Ovary (tissue), 9 donors: ENCODE measurements around the gene GIMAP2. TPM values are rescaled to one million over a fixed set of nuclear protein-coding genes. Genes with fewer than 3 reads are reported as not detected.

Experiments
- DNase-seq, 5 donors: peaks; one replicate each; pipeline ENCODE4 v3.0.0-alpha.2; 2019 to 2020
- H3K27ac ChIP-seq, 2 donors: fragments of 200-600 bp; one replicate each; pipeline versions ENCODE4 v1.5.1 to v1.8.0; 2019 to 2022
- H3K27me3 ChIP-seq: fragments of 200-600 bp; one replicate; pipeline ENCODE4 v1.8.0; 2022
- H3K36me3 ChIP-seq: fragments of 200-600 bp; sonication (generic); one replicate; pipeline ENCODE4 v1.5.1; 2019
- H3K4me1 ChIP-seq: one replicate; pipeline ENCODE4 v1.8.1; 2013; ENCODE audit warnings: mild to moderate bottlenecking, moderate library complexity; ENCODE audit not compliant: insufficient read depth
- H3K4me3 ChIP-seq: fragments of 200-600 bp; sonication (generic); one replicate; pipeline ENCODE4 v1.5.1; 2017
- H3K9me3 ChIP-seq, 2 donors: fragments of 200-600 bp in 1 of 2; sonication (generic) in 1 of 2; one replicate each; pipeline versions ENCODE4 v1.5.1 to v1.8.1; 2013 to 2019; ENCODE audit warnings: mild to moderate bottlenecking in 1 of 2, moderate library complexity in 1 of 2
- EP300 ChIP-seq: sonication (generic); formaldehyde crosslinking; IDR thresholded peaks from one replicate; pipeline ENCODE4 v1.6.1; 2017; ENCODE audit warnings: antibody characterized with exemption
- POLR2A ChIP-seq: fragments of 450-650 bp; IDR thresholded peaks from one replicate; pipeline ENCODE4 v1.6.1; 2017; ENCODE audit warnings: antibody characterized with exemption, mild to moderate bottlenecking, moderate library complexity
- WGBS, 3 donors: extraction: QIAGEN DNeasy Blood & Tissue Kit in 1 of 3; methylation state at CpG; one replicate each; pipeline versions ENCODE4 v1.1.5 to v1.1.7; 2013 to 2017; 5-methylcytosine and 5-hydroxymethylcytosine counted together
- intact Hi-C, 4 donors: fragments of 100-400 bp; cut with DNase I; formaldehyde crosslinking; loops; one replicate each; pipeline versions ENCODE4 v1.11.0 to v1.15.1; 2022 to 2023
- polyA plus RNA-seq, 2 donors: library from polyadenylated mRNA; stranded (reverse); fragments of 200-250 nt in 1 of 2; fragments of 350-450 nt in 1 of 2; fragmentation: Illumina TruSeq in 1 of 2; extraction: RNeasy Lipid Tissue Mini Kit (QIAGEN cat#74804) in 1 of 2; gene quantifications; one replicate each; pipeline ENCODE4 v1.2.3, GENCODE V29; 2013 to 2014
- total RNA-seq, 7 donors: library from RNA; depleted of rRNA in 2 of 7; stranded (reverse); fragments of >200 nt in 2 of 7; fragmentation: NEBNext Ultra II Directional in 3 of 7; extraction: Animal tissue kit (Norgen Biotek cat#: 25700) in 3 of 7; gene quantifications; one replicate each; pipeline versions ENCODE4 v1.1.0 to v1.2.4, GENCODE V29; 2016 to 2023
- TF ChIP-seq, protein P1 (sequence below), 3 donors: fragments of 450-650 bp in 2 of 3; fragments of 200-600 bp in 1 of 3; IDR thresholded peaks; one replicate each; pipeline versions ENCODE4 v1.5.1 to v1.8.0; 2016 to 2022; ENCODE audit warnings: antibody characterized with exemption in 3 of 3, mild to moderate bottlenecking in 1 of 3
- donor health status: DM: no; HTN: no; CAD: no; lungs with moderate emphysema.
- donor health status: DM: no; HTN: no; CAD: no.
- donor health status: Bipolar disorder and iron deficiency.
- donor health status: DM: yes; HTN: yes; CAD: no.
- donor health status: DM: no; HTN: no; CAD: no.
- donor health status: DM: yes; HTN: yes; CAD: no.

The GIMAP2 gene
- total and polyA plus RNA-seq, 9 donors: 6.0 to 19.4 (median 10.5) TPM

DNA sequence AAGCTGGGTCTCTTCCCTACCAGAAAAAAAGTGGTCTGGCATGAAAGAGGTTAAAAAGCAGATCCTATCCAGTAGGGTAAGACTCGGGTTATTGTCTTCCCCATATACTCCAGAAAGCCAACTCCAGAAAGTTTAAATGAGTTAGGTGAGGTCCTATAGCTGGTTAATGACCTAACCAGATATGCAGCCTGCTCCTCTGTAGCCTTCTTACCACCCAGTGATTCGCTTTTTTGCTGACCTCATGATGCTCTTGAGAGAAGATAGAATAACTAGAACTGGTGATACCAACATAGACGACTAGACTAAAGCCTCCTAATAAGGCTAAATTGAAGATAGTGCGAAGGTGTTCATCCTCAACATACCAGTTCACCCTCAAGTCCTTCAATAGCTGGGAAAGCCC is 30.2 kb downstream of the GIMAP2 start:
- Histone ChIP-seq H3K36me3 (no peaks in the 10 kb centered on the region), H3K27ac (no peak overlapping the region), H3K4me3 (no peak overlapping the region), H3K9me3 (no peaks in the 10 kb centered on the region), H3K4me1 (no peaks in the 10 kb centered on the region), H3K27me3 (no peaks in the 10 kb centered on the region)
- no peak for DNase-seq
- intact Hi-C loops: no loop called here
- TF ChIP-seq, protein P1, sequence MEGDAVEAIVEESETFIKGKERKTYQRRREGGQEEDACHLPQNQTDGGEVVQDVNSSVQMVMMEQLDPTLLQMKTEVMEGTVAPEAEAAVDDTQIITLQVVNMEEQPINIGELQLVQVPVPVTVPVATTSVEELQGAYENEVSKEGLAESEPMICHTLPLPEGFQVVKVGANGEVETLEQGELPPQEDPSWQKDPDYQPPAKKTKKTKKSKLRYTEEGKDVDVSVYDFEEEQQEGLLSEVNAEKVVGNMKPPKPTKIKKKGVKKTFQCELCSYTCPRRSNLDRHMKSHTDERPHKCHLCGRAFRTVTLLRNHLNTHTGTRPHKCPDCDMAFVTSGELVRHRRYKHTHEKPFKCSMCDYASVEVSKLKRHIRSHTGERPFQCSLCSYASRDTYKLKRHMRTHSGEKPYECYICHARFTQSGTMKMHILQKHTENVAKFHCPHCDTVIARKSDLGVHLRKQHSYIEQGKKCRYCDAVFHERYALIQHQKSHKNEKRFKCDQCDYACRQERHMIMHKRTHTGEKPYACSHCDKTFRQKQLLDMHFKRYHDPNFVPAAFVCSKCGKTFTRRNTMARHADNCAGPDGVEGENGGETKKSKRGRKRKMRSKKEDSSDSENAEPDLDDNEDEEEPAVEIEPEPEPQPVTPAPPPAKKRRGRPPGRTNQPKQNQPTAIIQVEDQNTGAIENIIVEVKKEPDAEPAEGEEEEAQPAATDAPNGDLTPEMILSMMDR (IDR thresholded peaks at IDR 0.05): no peak
- TF ChIP-seq POLR2A: no peak
- TF ChIP-seq EP300: no peak
- 53 to 58% (median 53%) methylated on average over 4 of the region's 4 CpGs for WGBS, 3 donors

DNA sequence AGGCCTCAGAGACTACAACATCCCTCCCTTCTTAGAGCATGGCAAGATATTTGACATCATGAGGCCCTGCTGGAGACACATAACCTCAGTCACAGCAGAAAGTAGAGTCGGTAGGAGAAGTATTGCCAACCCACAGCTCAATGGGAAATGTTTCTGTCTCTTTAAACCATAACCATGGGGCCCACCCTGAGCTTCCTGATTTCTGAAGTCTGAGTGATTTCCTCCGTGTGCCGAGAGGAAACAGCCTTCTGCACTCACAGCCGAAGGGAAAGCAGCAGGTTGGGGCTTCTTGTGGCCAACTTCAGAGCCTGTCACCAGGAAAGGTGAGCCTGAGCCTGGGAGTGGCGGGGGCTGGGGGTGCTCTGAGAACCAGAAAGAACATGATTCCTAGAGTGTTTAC is 30.9 kb downstream of the GIMAP2 start, which contains the start of gene GIMAP1:
Gene GIMAP1, plus strand, starts transcription at position 246 of the 400 bp plus-strand sequence. CDS start 2,435 bp downstream, outside the sequence.
- no peak within 1 kb of the TSS for H3K27ac ChIP-seq
- no peaks in the 10 kb centered on the region for H3K27me3 ChIP-seq
- H3K9me3 ChIP-seq: no peaks in the 10 kb centered on the region
- intact Hi-C loops: no loop called here
- WGBS, 3 donors: 31 to 39% (median 35%) methylated on average over 5 of the region's 5 CpGs
- no peaks in the 10 kb centered on the region for H3K4me1 ChIP-seq
- no peaks in the 10 kb centered on the region for H3K36me3 ChIP-seq
- no peak for DNase-seq
- no peak for TF ChIP-seq EP300
- peak within 1 kb of the TSS; percentile 13 for H3K4me3 ChIP-seq

DNA sequence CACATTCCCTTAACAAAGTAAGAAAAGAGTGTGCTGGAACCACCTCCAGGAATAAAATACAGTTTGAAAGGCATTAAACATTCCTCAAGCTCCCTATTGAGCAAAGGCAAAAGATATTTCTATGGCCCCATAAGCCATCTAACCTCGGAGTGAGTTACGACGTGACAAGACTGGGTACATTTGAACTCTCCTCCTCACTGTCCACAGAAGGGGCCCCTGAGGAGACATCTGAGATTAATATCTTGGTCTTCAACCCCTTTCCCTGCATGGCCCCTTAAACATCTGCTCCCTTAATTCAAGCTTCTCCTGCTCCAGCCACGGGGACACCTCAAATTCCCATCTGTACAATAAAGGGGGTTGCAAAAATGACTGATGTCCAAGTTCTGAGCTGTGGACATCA is 31.4 kb downstream of the GIMAP2 start:
- no peak for DNase-seq
- H3K36me3 ChIP-seq: no peaks in the 10 kb centered on the region
- 54 to 63% (median 62%) methylated on average over 4 of the region's 4 CpGs for WGBS, 3 donors
- no peaks in the 10 kb centered on the region for H3K27me3 ChIP-seq
- H3K9me3 ChIP-seq: no peaks in the 10 kb centered on the region
- intact Hi-C loops: no loop called here
- no peak overlapping the region for H3K27ac ChIP-seq
- TF ChIP-seq POLR2A (no peak), EP300 (no peak)
- TF ChIP-seq, protein P1 (IDR thresholded peaks at IDR 0.05): no peak
- peak overlapping the region; percentile 13 for H3K4me3 ChIP-seq
- no peaks in the 10 kb centered on the region for H3K4me1 ChIP-seq

DNA sequence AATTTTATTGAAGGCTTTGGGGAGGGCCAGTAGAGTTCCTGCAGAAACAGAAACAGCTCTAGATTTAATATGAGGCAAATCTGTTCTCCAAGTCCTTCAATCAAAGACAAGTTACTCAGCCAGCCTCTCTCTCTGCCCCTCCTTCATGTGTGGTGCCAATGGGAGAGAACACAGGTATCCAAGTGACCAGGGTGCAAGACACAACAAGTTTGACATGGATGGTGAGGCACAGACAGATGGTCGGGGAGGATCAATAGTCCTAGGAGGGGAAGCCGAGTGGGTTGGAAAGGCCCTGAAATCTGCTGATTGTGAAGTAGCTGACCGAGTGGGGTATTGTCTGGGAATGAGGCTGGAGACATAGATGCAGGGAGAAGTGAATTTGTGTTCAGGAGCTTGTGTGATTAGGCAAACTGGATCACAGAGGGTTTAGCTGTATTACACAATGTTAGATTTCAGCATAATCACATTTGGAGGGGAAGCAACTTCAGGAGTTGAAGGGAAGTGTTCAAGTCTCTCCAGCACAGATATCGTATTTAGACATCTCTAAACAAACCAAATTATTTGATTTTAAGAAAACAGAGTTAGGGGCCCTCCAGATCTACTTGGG is 32.4 kb downstream of the GIMAP2 start:
- WGBS, 3 donors: 67 to 79% (median 69%) methylated on average over 4 of the region's 4 CpGs
- intact Hi-C loops: no loop called here
- no peak overlapping the region for H3K27ac ChIP-seq

DNA sequence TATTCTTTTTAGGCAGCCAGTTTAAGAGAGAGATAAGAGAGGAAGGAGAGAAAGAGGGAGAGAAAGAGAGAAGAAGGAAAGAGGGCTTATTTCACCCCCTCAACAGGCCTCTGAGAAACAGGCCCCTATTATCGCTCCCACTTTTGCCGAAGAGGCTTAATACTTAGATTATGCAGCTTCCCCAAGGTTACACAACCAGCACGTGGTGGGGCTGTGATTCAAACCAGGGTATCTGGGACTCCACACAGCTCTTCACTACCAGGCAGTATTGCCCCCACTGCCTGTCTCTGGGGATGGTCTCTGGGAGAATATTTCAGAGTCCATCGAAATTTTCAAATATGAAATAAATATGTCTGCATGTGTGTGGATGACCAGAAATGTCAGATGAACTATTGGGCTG is 33.9 kb downstream of the GIMAP2 start:
- no peak for TF ChIP-seq POLR2A
- no peak for TF ChIP-seq EP300
- TF ChIP-seq, protein P1 (IDR thresholded peaks at IDR 0.05): no peak
- H3K4me1 ChIP-seq: no peaks in the 10 kb centered on the region
- intact Hi-C loops: no loop called here
- no peaks in the 10 kb centered on the region for H3K27me3 ChIP-seq
- no peak overlapping the region for H3K27ac ChIP-seq
- H3K4me3 ChIP-seq: no peak overlapping the region
- H3K36me3 ChIP-seq: no peaks in the 10 kb centered on the region
- H3K9me3 ChIP-seq: no peaks in the 10 kb centered on the region
- WGBS, 3 donors: 60 to 63% (median 63%) methylated on average over 4 of the region's 4 CpGs
- DNase-seq: no peak

More for the DNA sequence above, 32.4 kb downstream of the GIMAP2 start:
- TF ChIP-seq POLR2A (no peak), EP300 (no peak)
- TF ChIP-seq, protein P1 (IDR thresholded peaks at IDR 0.05): no peak
- H3K4me1 ChIP-seq: no peaks in the 10 kb centered on the region
- DNase-seq: no peak
- H3K9me3 ChIP-seq: no peaks in the 10 kb centered on the region
- no peaks in the 10 kb centered on the region for H3K36me3 ChIP-seq
- no peak overlapping the region for H3K4me3 ChIP-seq
- H3K27me3 ChIP-seq: no peaks in the 10 kb centered on the region
